Measurements from ENCODE around the gene SLC25A23. TPM values are rescaled to one million over a fixed set of nuclear protein-coding genes. Genes with fewer than 3 reads are reported as not detected.

Gene SLC25A23
- total and polyA plus RNA-seq, 2 of the 4 experiments (the other 2 are of a cell fraction): 7.0 to 7.6 TPM

DNA sequence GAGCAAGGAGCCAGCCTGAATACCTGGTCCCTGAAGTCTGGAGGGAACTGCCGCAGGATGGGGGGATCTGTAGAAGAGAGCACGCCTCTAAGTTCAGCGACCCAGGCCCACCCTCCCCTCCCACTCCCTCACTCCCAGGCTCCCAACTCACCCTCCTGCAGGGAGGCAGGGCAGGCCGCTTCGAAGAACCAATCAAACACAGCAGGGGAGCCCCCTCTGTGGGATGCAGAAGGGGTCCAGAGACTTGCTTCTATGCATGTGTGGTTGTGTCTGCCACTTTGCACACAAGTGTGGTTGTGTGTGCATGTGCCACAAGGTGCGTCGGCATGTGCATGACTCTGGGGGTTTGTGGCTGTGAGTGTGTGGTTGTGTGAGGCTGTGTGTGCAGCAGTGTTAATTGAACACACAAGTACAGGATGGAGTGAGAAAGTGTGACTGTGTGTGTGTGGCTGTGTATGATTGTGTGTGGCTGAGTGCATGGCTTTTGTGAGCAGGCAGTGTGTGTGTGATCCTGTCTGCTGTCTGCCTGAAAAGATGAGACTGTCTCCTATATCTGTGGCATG, 20.3 kb upstream of the SLC25A23 start:
- intact Hi-C loops (cut with micrococcal nuclease): no loop called here
- no peaks in the 10 kb centered on the region for H3K36me3 ChIP-seq (ENCODE audit: control insufficient read depth, insufficient read depth, low read length)
- ChIA-PET CTCF (no interaction called here), POLR2A (ENCODE audit: unreplicated experiment) (no interaction called here)
- H4K20me1 ChIP-seq (ENCODE audit: insufficient read depth, low read length): no peaks in the 10 kb centered on the region
- H3K79me1 ChIP-seq (ENCODE audit: low read depth in 1 of 2, low read length in 2 of 2): no peaks in the 10 kb centered on the region
- DNase-seq (no peak), ATAC-seq (ENCODE audit: low read depth) (no peak)
- H2AK5ac ChIP-seq (ENCODE audit: low read depth, low read length): no peak overlapping the region
- no peak overlapping the region for H3K4me3 ChIP-seq (ENCODE audit: insufficient read depth, low read depth, low read length)
- H2BK20ac ChIP-seq (ENCODE audit: low read depth, low read length): no peak overlapping the region
- no TSS peak for BruUV-seq (replicated peaks)
- no peak overlapping the region for H2BK5ac ChIP-seq (ENCODE audit: low read depth, low read length, poor library complexity, severe bottlenecking)
- H3K14ac ChIP-seq (replicated peaks; ENCODE audit: low read depth, low read length): no peak overlapping the region
- H2AFZ ChIP-seq (replicated peaks; ENCODE audit: low read length, poor library complexity): no peak overlapping the region
- H4K91ac ChIP-seq (ENCODE audit: insufficient read depth, low read depth, low read length): no peak overlapping the region
- no peak overlapping the region for H2AK9ac ChIP-seq (replicated peaks; ENCODE audit: low read depth, low read length, poor library complexity)
- H3K4me2 ChIP-seq (ENCODE audit: low read depth, low read length): no peak overlapping the region
- H3K18ac ChIP-seq (ENCODE audit: low read depth, low read length): no peak overlapping the region
- WGBS, 2 experiments (ENCODE audit: extremely low coverage in 2 of 2, insufficient read length in 1 of 2): 93% methylated on average over 2 of the region's 7 CpGs; no CpG with 5 or more reads in 1 of the 2 experiments
- in situ Hi-C loops (cut with MboI; ENCODE audit: low sequenced_read_pairs): no loop called here
- no peaks in the 10 kb centered on the region for H3K4me1 ChIP-seq (ENCODE audit: control insufficient read depth, insufficient read depth, low read length)
- dilution Hi-C loops (cut with HindIII; ENCODE audit: low sequenced_read_pairs, unreplicated experiment): no loop called here
- H2BK15ac ChIP-seq (ENCODE audit: low read depth, low read length): no peak overlapping the region
- H3K56ac ChIP-seq (ENCODE audit: extremely low read depth, insufficient read depth, low read length): no peak overlapping the region
- H3K27me3 ChIP-seq (ENCODE audit: control insufficient read depth, insufficient read depth, low read length): peaks cover 10% of the 10 kb centered on the region; the same call in 1 of the 2 replicates
- H2BK120ac ChIP-seq (ENCODE audit: low read depth, low read length): no peak overlapping the region
- H3K9me3 ChIP-seq (ENCODE audit: control insufficient read depth, insufficient read depth, low read length): peaks cover 3% of the 10 kb centered on the region; the same call in 1 of the 2 replicates
- no peak overlapping the region for H3K27ac ChIP-seq (ENCODE audit: insufficient read depth, low read length)
- H3K9ac ChIP-seq (ENCODE audit: low read depth, low read length): no peak overlapping the region
- H3K23ac ChIP-seq (ENCODE audit: low read depth, low read length): no peak overlapping the region
- TF ChIP-seq MAFK (IDR thresholded peaks at IDR 0.05; ENCODE audit: low read depth, low read length): no peak
- no peak for TF ChIP-seq MXI1 (IDR thresholded peaks at IDR 0.05; ENCODE audit: borderline replicate concordance, low read depth, low read length)
- TF ChIP-seq RFX5 (IDR thresholded peaks at IDR 0.05; ENCODE audit: low read depth, low read length): no peak
- no peak for TF ChIP-seq RAD21 (IDR thresholded peaks at IDR 0.05; ENCODE audit: low read length)
- no peak for TF ChIP-seq POLR2A (IDR thresholded peaks at IDR 0.05; ENCODE audit: low read depth, low read length)
- no peak for TF ChIP-seq NFE2L2 (IDR thresholded peaks at IDR 0.05; ENCODE audit: low read depth, low read length)
- TF ChIP-seq SMC3 (IDR thresholded peaks at IDR 0.05; ENCODE audit: low read depth, low read length): no peak
- TF ChIP-seq, protein P1, sequence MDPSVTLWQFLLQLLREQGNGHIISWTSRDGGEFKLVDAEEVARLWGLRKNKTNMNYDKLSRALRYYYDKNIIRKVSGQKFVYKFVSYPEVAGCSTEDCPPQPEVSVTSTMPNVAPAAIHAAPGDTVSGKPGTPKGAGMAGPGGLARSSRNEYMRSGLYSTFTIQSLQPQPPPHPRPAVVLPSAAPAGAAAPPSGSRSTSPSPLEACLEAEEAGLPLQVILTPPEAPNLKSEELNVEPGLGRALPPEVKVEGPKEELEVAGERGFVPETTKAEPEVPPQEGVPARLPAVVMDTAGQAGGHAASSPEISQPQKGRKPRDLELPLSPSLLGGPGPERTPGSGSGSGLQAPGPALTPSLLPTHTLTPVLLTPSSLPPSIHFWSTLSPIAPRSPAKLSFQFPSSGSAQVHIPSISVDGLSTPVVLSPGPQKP (IDR thresholded peaks at IDR 0.05; ENCODE audit: borderline replicate concordance, low read depth, low read length): no peak
- TF ChIP-seq, protein P2, sequence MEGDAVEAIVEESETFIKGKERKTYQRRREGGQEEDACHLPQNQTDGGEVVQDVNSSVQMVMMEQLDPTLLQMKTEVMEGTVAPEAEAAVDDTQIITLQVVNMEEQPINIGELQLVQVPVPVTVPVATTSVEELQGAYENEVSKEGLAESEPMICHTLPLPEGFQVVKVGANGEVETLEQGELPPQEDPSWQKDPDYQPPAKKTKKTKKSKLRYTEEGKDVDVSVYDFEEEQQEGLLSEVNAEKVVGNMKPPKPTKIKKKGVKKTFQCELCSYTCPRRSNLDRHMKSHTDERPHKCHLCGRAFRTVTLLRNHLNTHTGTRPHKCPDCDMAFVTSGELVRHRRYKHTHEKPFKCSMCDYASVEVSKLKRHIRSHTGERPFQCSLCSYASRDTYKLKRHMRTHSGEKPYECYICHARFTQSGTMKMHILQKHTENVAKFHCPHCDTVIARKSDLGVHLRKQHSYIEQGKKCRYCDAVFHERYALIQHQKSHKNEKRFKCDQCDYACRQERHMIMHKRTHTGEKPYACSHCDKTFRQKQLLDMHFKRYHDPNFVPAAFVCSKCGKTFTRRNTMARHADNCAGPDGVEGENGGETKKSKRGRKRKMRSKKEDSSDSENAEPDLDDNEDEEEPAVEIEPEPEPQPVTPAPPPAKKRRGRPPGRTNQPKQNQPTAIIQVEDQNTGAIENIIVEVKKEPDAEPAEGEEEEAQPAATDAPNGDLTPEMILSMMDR (conservative IDR thresholded peaks at IDR 0.05; ENCODE audit: low read depth, low read length): no peak
- no peak overlapping the region for H3K4ac ChIP-seq (ENCODE audit: low read depth, low read length)
- H3K9me1 ChIP-seq (ENCODE audit: insufficient read depth, low read length): no peaks in the 10 kb centered on the region
- no peak overlapping the region for H4K5ac ChIP-seq (ENCODE audit: low read depth, low read length)
- no peak overlapping the region for H4K8ac ChIP-seq (ENCODE audit: low read depth in 2 of 2, low read length in 2 of 2)
